Neutrophil (primary cell): Measurements from ENCODE around the gene BIK.
A peak's percentile ranks its signal among the peaks of the same experiment; 100 is the strongest.

ENCODE experiments used
- H3K27ac ChIP-seq: fragments of 200-600 bp; sonication (generic); 2 replicates; pipeline ENCODE4 v1.5.1; 2016; ENCODE audit warnings: mild to moderate bottlenecking, moderate library complexity
- H3K27me3 ChIP-seq: fragments of 200-600 bp; sonication (generic); 2 replicates; pipeline ENCODE4 v1.6.0; 2016; ENCODE audit warnings: mild to moderate bottlenecking
- H3K36me3 ChIP-seq: fragments of 200-600 bp; sonication (generic); 2 replicates; pipeline ENCODE4 v1.5.1; 2017
- H3K4me1 ChIP-seq, 2 experiments: fragments of 200-600 bp in 1 of 2; sonication (generic) in 1 of 2; 1 replicate in 1 of 2; 2 replicates in 1 of 2; pipeline versions ENCODE4 v1.5.1 to v1.6.1; 2013 to 2016; ENCODE audit warnings: low read depth in 1 of 2, low read length in 1 of 2, mild to moderate bottlenecking in 1 of 2, moderate library complexity in 1 of 2; ENCODE audit not compliant: control insufficient read depth in 1 of 2, insufficient read depth in 1 of 2
- H3K4me3 ChIP-seq, 2 experiments: fragments of 200-600 bp in 1 of 2; sonication (generic) in 1 of 2; 1 replicate in 1 of 2; 2 replicates in 1 of 2; pipeline ENCODE4 v1.5.1; 2013 to 2016; ENCODE audit warnings: low read depth in 1 of 2, low read length in 1 of 2, mild to moderate bottlenecking in 1 of 2, moderate library complexity in 1 of 2
- H3K9me3 ChIP-seq: fragments of 200-600 bp; sonication (generic); 2 replicates; pipeline ENCODE4 v1.5.1; 2016
- CTCF ChIP-seq: fragments of 200-600 bp; sonication (generic); IDR thresholded peaks from 2 replicates; pipeline ENCODE4 v1.5.1; 2016; ENCODE audit warnings: antibody characterized with exemption

BIK gene

GRCh38 chr22:43150731-43151206, 40.2 kb downstream of the BIK start:
- Histone ChIP-seq H3K27ac (peak overlapping the region; percentile 93), H3K9me3 (no peaks in the 10 kb centered on the region), H3K36me3 (peaks cover 2% of the 10 kb centered on the region), H3K4me1 (peaks cover 79 to 91% of the 10 kb centered on the region in 2 experiments), H3K27me3 (no peaks in the 10 kb centered on the region), H3K4me3 (peak overlapping the region; percentile 95 to 98)
- no peak for TF ChIP-seq CTCF

- H3K27me3 ChIP-seq, result no peaks in the 10 kb centered on the region
- H3K9me3 ChIP-seq, result no peaks in the 10 kb centered on the region
- H3K4me3 ChIP-seq, result peak within 1 kb of the TSS; percentile 95 to 98
- peak within 1 kb of the TSS; percentile 93 for H3K27ac ChIP-seq
- no peak for TF ChIP-seq CTCF
- H3K4me1 ChIP-seq, result peaks cover 79 to 90% of the 10 kb centered on the region in 2 experiments
- peaks cover 9% of the 10 kb centered on the region for H3K36me3 ChIP-seq
These were observed 40.9 kb downstream of the BIK start, which contains the start of gene TSPO for GRCh38 chr22:43151251-43152002. Gene TSPO, plus strand, starts transcription at chr22:43151559. Its CDS starts 7,680 bp downstream, at chr22:43159239.

GRCh38 chr22:43152003-43152356, 41.4 kb downstream of the BIK start:
- Histone ChIP-seq H3K9me3 (no peaks in the 10 kb centered on the region), H3K4me1 (peaks cover 80 to 91% of the 10 kb centered on the region in 2 experiments), H3K36me3 (peaks cover 14% of the 10 kb centered on the region), H3K4me3 (peak overlapping the region; percentile 95 to 98), H3K27ac (peak overlapping the region; percentile 93), H3K27me3 (no peaks in the 10 kb centered on the region)
- no peak for TF ChIP-seq CTCF

GRCh38 chr22:43152357-43153071, 42.0 kb downstream of the BIK start:
- Histone ChIP-seq H3K9me3 (no peaks in the 10 kb centered on the region), H3K4me3 (peak overlapping the region; percentile 95 to 98), H3K27ac (peak overlapping the region; percentile 93), H3K36me3 (peaks cover 14% of the 10 kb centered on the region), H3K4me1 (peaks cover 82 to 90% of the 10 kb centered on the region in 2 experiments), H3K27me3 (no peaks in the 10 kb centered on the region)
- no peak for TF ChIP-seq CTCF

GRCh38 chr22:43153899-43154298, 43.3 kb downstream of the BIK start:
- H3K36me3 ChIP-seq, result peaks cover 17% of the 10 kb centered on the region
- no peaks in the 10 kb centered on the region for H3K27me3 ChIP-seq
- peak overlapping the region; percentile 44 to 46 for H3K4me3 ChIP-seq
- peaks cover 82 to 90% of the 10 kb centered on the region in 2 experiments for H3K4me1 ChIP-seq
- H3K9me3 ChIP-seq, result no peaks in the 10 kb centered on the region
- TF ChIP-seq CTCF, result no peak
- peak overlapping the region; percentile 89 for H3K27ac ChIP-seq
